Measurements from ENCODE around the gene KLHL29. TPM values are rescaled to one million over a fixed set of nuclear protein-coding genes. Genes with fewer than 3 reads are reported as not detected.

KLHL29 gene
- total RNA-seq, 1 donor from 2014 or later: 5.0 TPM

DNA sequence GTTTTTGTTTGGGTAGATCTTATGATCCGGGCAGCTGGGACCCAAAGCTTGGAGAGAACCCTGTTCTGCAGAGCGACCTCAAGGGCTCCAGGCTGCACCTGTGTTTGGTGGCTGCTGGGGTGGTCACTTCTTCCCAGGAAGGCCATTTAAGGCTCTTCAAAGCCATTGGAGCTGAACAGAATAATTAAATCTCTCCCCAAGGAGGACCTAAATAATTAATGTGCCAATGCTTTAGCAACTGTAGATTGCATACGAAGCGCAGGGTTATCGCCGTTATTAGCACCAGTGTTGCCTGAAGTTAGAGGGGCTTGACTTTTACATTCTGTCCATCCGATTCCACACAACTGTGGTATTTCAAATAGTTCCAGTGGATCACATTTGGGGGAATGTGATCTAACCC is 290.5 kb downstream of the KLHL29 start:
- Mint-ChIP-seq H3K4me1 (ENCODE audit: unreplicated experiment) (no peaks in the 10 kb centered on the region), H3K9me3 (ENCODE audit: unreplicated experiment) (no peaks in the 10 kb centered on the region), H3K36me3 (ENCODE audit: unreplicated experiment) (no peaks in the 10 kb centered on the region), H3K27ac (ENCODE audit: unreplicated experiment) (no peak overlapping the region), H3K4me3 (ENCODE audit: unreplicated experiment) (no peak overlapping the region), H3K27me3 (ENCODE audit: unreplicated experiment) (no peaks in the 10 kb centered on the region)
- TF ChIP-seq, protein P1, sequence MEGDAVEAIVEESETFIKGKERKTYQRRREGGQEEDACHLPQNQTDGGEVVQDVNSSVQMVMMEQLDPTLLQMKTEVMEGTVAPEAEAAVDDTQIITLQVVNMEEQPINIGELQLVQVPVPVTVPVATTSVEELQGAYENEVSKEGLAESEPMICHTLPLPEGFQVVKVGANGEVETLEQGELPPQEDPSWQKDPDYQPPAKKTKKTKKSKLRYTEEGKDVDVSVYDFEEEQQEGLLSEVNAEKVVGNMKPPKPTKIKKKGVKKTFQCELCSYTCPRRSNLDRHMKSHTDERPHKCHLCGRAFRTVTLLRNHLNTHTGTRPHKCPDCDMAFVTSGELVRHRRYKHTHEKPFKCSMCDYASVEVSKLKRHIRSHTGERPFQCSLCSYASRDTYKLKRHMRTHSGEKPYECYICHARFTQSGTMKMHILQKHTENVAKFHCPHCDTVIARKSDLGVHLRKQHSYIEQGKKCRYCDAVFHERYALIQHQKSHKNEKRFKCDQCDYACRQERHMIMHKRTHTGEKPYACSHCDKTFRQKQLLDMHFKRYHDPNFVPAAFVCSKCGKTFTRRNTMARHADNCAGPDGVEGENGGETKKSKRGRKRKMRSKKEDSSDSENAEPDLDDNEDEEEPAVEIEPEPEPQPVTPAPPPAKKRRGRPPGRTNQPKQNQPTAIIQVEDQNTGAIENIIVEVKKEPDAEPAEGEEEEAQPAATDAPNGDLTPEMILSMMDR (IDR thresholded peaks at IDR 0.05): no peak
- no peak for DNase-seq (ENCODE audit: extremely low spot score, unreplicated experiment)

- no peak for DNase-seq (ENCODE audit: extremely low spot score, unreplicated experiment)
- Mint-ChIP-seq H3K36me3 (ENCODE audit: unreplicated experiment) (no peaks in the 10 kb centered on the region), H3K27me3 (ENCODE audit: unreplicated experiment) (no peaks in the 10 kb centered on the region), H3K9me3 (ENCODE audit: unreplicated experiment) (no peaks in the 10 kb centered on the region), H3K27ac (ENCODE audit: unreplicated experiment) (no peak overlapping the region), H3K4me1 (ENCODE audit: unreplicated experiment) (no peaks in the 10 kb centered on the region), H3K4me3 (ENCODE audit: unreplicated experiment) (no peak overlapping the region)
- TF ChIP-seq, protein P1 (IDR thresholded peaks at IDR 0.05): no peak
These were observed 292.9 kb downstream of the KLHL29 start for GRCh38 chr2:23677836-23678235.

GRCh38 chr2:23679044-23679443 is 294.1 kb downstream of the KLHL29 start:
- Mint-ChIP-seq H3K4me1 (ENCODE audit: unreplicated experiment) (no peaks in the 10 kb centered on the region), H3K27me3 (ENCODE audit: unreplicated experiment) (no peaks in the 10 kb centered on the region), H3K9me3 (ENCODE audit: unreplicated experiment) (no peaks in the 10 kb centered on the region), H3K27ac (ENCODE audit: unreplicated experiment) (no peak overlapping the region), H3K36me3 (ENCODE audit: unreplicated experiment) (no peaks in the 10 kb centered on the region), H3K4me3 (ENCODE audit: unreplicated experiment) (no peak overlapping the region)
- TF ChIP-seq, protein P1 (IDR thresholded peaks at IDR 0.05): no peak
- DNase-seq (ENCODE audit: extremely low spot score, unreplicated experiment): no peak

DNA sequence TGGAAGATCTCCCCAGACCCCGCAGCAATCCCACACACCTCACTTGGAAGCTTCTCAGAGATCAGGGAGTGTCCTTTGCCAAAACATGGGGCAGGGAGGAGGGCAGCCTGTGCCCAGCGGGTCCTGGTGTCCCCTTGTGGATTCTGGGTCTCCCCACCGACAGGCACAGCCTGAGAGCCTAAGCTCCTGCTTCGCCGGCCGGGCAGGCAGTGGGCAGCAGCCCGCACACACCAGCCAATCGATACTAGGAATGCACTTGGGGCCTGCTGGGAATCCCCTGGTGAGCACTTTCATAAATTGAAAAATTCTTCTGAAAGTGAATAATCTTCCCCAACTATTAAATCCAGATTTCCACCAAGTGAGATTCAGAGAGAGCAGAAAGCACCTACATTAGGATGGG is 296.0 kb downstream of the KLHL29 start:
- H3K4me1 Mint-ChIP-seq (ENCODE audit: unreplicated experiment): no peaks in the 10 kb centered on the region
- no peak overlapping the region for H3K27ac Mint-ChIP-seq (ENCODE audit: unreplicated experiment)
- DNase-seq (ENCODE audit: extremely low spot score, unreplicated experiment): no peak
- H3K27me3 Mint-ChIP-seq (ENCODE audit: unreplicated experiment): no peaks in the 10 kb centered on the region
- no peaks in the 10 kb centered on the region for H3K9me3 Mint-ChIP-seq (ENCODE audit: unreplicated experiment)
- no peaks in the 10 kb centered on the region for H3K36me3 Mint-ChIP-seq (ENCODE audit: unreplicated experiment)
- TF ChIP-seq, protein P1 (IDR thresholded peaks at IDR 0.05): no peak
- H3K4me3 Mint-ChIP-seq (ENCODE audit: unreplicated experiment): no peak overlapping the region

DNA sequence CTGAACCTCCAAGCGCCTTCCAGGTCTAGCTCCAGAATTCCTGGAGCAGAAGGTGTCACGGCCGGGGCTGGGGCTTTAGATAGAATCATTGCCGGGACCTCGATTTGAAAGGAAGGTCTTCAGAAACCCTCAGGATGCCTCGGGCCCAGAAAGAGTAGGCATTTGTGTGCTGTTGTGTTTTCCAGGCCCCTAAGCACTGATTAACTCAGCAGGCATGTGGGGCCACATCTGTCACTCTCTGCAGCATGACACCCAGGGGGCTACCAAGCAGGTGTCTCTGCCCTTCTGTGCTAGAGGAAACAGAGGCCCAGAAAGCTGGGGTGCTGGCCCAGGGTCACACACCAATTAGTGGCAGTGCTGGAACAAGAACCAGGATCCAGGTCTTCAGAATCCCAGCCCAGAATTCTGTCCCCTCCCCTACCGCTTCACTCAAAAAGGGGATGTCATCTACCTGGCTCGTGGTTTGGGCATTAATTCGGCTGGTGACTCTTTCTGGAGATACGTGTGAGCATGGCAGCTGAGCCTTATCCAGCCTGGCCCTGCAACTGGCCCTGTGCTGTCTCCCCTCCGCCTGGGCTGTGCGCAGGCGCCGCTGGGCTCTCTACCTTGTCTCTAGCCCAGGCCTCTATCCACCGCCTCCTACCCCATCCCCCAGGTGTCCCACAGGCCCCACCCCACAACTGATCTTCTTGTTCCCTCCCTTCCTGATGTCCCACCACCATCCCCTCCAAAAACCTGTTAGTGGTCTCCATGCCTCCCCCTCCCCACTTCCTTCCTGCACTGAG is 296.6 kb downstream of the KLHL29 start:
- Mint-ChIP-seq H3K27me3 (ENCODE audit: unreplicated experiment) (no peaks in the 10 kb centered on the region), H3K4me3 (ENCODE audit: unreplicated experiment) (no peak overlapping the region), H3K27ac (ENCODE audit: unreplicated experiment) (no peak overlapping the region), H3K4me1 (ENCODE audit: unreplicated experiment) (no peaks in the 10 kb centered on the region), H3K36me3 (ENCODE audit: unreplicated experiment) (no peaks in the 10 kb centered on the region), H3K9me3 (ENCODE audit: unreplicated experiment) (no peaks in the 10 kb centered on the region)
- TF ChIP-seq, protein P1 (IDR thresholded peaks at IDR 0.05): no peak
- no peak for DNase-seq (ENCODE audit: extremely low spot score, unreplicated experiment)
